Measurements from ENCODE around the gene RNASE8. TPM values are rescaled to one million over a fixed set of nuclear protein-coding genes. Genes with fewer than 3 reads are reported as not detected.
A peak's percentile ranks its signal among the peaks of the same experiment; 100 is the strongest.
"Not testable (repeated sequence)": the region's sequence is repeated elsewhere in the genome, so short reads cannot be mapped to it uniquely, and the experiment has no call there.

Gene RNASE8
- total RNA-seq, 1 donor from 2014 or later, result not detected

- DNase-seq (ENCODE audit: low spot score), result no peak
Observed at GRCh38 chr14:21029917-21030316, 27.7 kb upstream of the RNASE8 start, which contains the start of gene TPPP2. TSS of gene TPPP2 (plus strand) at chr14:21030217. CDS start at chr14:21030582, 365 bp downstream.

- DNase-seq (ENCODE audit: low spot score), result no peak
Observed at GRCh38 chr14:21030531-21030930, 27.1 kb upstream of the RNASE8 start.

GRCh38 chr14:21032326-21033132, 25.1 kb upstream of the RNASE8 start:
- no peak for DNase-seq (ENCODE audit: low spot score)

- DNase-seq (ENCODE audit: low spot score), result no peak
Observed at GRCh38 chr14:21033133-21033698, 24.4 kb upstream of the RNASE8 start.

- no peak for DNase-seq (ENCODE audit: low spot score)
Observed at GRCh38 chr14:21034707-21035106, 22.9 kb upstream of the RNASE8 start, which contains the start of gene RNASE13. TSS of gene RNASE13 (minus strand) at chr14:21034807. CDS start at chr14:21034288, 519 bp downstream.

- DNase-seq (ENCODE audit: low spot score), result no peak
Observed at GRCh38 chr14:21036751-21037150, 20.9 kb upstream of the RNASE8 start.

- DNase-seq (ENCODE audit: low spot score), result no peak
Observed at GRCh38 chr14:21037156-21037555, 20.5 kb upstream of the RNASE8 start.

- peak; percentile 79 for DNase-seq (ENCODE audit: low spot score)
Observed at GRCh38 chr14:21038441-21039422, 18.9 kb upstream of the RNASE8 start.

GRCh38 chr14:21039585-21040369, 17.8 kb upstream of the RNASE8 start:
- DNase-seq (ENCODE audit: low spot score), result peak; percentile 66

GRCh38 chr14:21040370-21040925, 17.2 kb upstream of the RNASE8 start:
- DNase-seq (ENCODE audit: low spot score), result no peak

- DNase-seq (ENCODE audit: low spot score), result not testable (repeated sequence)
Observed at GRCh38 chr14:21040941-21041340, 16.7 kb upstream of the RNASE8 start.

- no peak for DNase-seq (ENCODE audit: low spot score)
Observed at GRCh38 chr14:21041676-21042433, 15.8 kb upstream of the RNASE8 start, which contains the start of gene RNASE7. TSS of gene RNASE7 (plus strand) at chr14:21042362. CDS start at chr14:21042993, 631 bp downstream.

- DNase-seq (ENCODE audit: low spot score), result no peak
Observed at GRCh38 chr14:21042918-21043317, 14.7 kb upstream of the RNASE8 start.

GRCh38 chr14:21043387-21043973, 14.1 kb upstream of the RNASE8 start:
- no peak for DNase-seq (ENCODE audit: low spot score)

GRCh38 chr14:21043974-21044618, 13.5 kb upstream of the RNASE8 start:
- no peak for DNase-seq (ENCODE audit: low spot score)

GRCh38 chr14:21047378-21047781, 10.2 kb upstream of the RNASE8 start:
- DNase-seq (ENCODE audit: low spot score), result no peak

GRCh38 chr14:21048638-21049037, 9.0 kb upstream of the RNASE8 start:
- DNase-seq (ENCODE audit: low spot score), result no peak

GRCh38 chr14:21049271-21049673, 8.3 kb upstream of the RNASE8 start:
- DNase-seq (ENCODE audit: low spot score), result no peak

- DNase-seq (ENCODE audit: low spot score), result no peak
Observed at GRCh38 chr14:21050597-21050996, 7.0 kb upstream of the RNASE8 start.

All from ureter (tissue), 1 donor.